Mucosa of descending colon (tissue), 3 donors: Measurements from ENCODE around the gene OSBPL10. TPM values are rescaled to one million over a fixed set of nuclear protein-coding genes. Genes with fewer than 3 reads are reported as not detected.

Source experiments
- ATAC-seq: fragments of 200-7000 bp; cut with Tn5 transposase; one replicate; pipeline ENCODE4 v1.9.1; 2020; ENCODE audit warnings: mild to moderate bottlenecking, moderate library complexity
- DNase-seq, 3 donors: peaks; one replicate each; pipeline ENCODE4 v3.0.0-alpha.2; 2020
- H3K36me3 ChIP-seq: fragments of 200-600 bp; one replicate; pipeline ENCODE4 v1.8.0; 2021; ENCODE audit warnings: low read depth, mild to moderate bottlenecking
- H3K4me1 ChIP-seq: fragments of 200-600 bp; one replicate; pipeline ENCODE4 v1.8.0; 2021; ENCODE audit warnings: low read depth, mild to moderate bottlenecking
- H3K4me3 ChIP-seq: fragments of 200-600 bp; one replicate; pipeline ENCODE4 v1.8.0; 2021; ENCODE audit warnings: mild to moderate bottlenecking
- H3K9me3 ChIP-seq: fragments of 200-600 bp; one replicate; pipeline ENCODE4 v1.8.0; 2021; ENCODE audit warnings: mild to moderate bottlenecking
- intact Hi-C, 2 donors: fragments of 100-400 bp; cut with DNase I in 1 of 2; cut with micrococcal nuclease in 1 of 2; formaldehyde crosslinking; loops; one replicate each; pipeline versions ENCODE4 v1.11.0 to v1.11.1; 2022; cut with DNase I, micrococcal nuclease
- total RNA-seq, 3 donors: library from RNA; stranded (reverse); fragmentation: NEBNext Ultra II Directional in 2 of 3; extraction: Animal tissue kit (Norgen Biotek cat#: 25700) in 2 of 3; gene quantifications; one replicate each; pipeline versions ENCODE4 v1.2.1 to v1.2.4, GENCODE V29; 2021 to 2023
- TF ChIP-seq, protein P1 (sequence below): fragments of 200-600 bp; IDR thresholded peaks from one replicate; pipeline ENCODE4 v1.8.0; 2022; ENCODE audit warnings: antibody characterized with exemption, mild to moderate bottlenecking
- donor health status: DM: no; HTN: no; CAD: no; lungs with moderate emphysema.
- donor health status: DM: no; HTN: no; CAD: no.
- donor health status: DM: no; HTN: yes; CAD: no.

Gene OSBPL10
- total RNA-seq, 3 donors from 2014 or later: 15.7 to 23.9 (median 16.6) TPM

DNA sequence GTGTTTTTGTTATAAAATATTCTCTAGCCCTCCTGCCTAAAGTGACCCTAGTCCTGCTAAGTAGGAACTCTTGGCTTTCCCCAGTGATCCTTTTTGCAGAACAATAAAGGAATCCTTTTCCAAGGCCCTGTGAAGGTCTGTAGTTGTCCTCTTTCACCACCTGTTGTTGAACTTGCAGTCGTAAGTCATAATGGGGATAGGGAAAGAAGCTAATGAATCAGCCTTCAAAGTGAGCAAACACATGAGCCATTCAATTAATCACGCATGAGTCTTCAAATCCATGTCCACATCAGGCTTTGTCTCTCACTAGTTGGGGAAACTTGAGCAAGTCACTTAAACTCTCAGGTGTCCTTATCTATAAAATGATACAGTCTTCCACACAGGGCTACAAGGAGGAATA is 28.0 kb upstream of the OSBPL10 start:
- Histone ChIP-seq H3K4me1 (no peaks in the 10 kb centered on the region), H3K36me3 (no peaks in the 10 kb centered on the region), H3K4me3 (no peak overlapping the region), H3K9me3 (no peaks in the 10 kb centered on the region)
- TF ChIP-seq, protein P1, sequence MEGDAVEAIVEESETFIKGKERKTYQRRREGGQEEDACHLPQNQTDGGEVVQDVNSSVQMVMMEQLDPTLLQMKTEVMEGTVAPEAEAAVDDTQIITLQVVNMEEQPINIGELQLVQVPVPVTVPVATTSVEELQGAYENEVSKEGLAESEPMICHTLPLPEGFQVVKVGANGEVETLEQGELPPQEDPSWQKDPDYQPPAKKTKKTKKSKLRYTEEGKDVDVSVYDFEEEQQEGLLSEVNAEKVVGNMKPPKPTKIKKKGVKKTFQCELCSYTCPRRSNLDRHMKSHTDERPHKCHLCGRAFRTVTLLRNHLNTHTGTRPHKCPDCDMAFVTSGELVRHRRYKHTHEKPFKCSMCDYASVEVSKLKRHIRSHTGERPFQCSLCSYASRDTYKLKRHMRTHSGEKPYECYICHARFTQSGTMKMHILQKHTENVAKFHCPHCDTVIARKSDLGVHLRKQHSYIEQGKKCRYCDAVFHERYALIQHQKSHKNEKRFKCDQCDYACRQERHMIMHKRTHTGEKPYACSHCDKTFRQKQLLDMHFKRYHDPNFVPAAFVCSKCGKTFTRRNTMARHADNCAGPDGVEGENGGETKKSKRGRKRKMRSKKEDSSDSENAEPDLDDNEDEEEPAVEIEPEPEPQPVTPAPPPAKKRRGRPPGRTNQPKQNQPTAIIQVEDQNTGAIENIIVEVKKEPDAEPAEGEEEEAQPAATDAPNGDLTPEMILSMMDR: no peak
- ATAC-seq (no peak), DNase-seq (no peak)
- intact Hi-C loops: no loop called here

DNA sequence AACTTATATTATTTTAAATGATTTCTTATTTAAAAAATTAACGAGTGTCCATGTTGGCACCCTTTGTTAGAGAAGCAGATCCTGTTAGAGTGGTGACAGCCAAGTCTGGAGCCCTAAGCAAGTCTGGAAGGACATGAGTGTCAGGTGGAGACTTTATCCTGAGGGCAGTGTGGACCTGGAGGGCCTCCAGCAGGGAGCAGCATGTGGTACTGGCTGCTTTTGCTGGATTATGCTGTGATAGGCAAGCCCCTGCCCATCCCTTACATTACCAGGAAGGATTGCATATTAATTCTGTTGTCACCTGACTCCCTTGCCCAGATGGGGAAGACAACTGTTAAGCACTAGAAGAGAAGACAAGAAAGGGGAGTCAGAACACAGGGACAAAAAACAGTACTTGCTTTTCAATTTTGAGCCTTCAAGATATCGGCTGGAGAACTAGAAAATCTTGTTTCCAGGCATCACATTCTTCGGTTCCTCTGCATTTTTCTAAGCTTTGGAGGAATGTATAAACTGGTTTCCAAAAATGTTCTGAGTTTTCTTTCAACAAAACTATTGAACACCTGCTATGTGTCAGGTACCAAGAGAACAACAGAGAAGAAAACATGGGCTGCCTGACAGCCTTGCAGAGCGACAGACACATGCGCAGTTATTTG is 23.2 kb upstream of the OSBPL10 start:
- no peaks in the 10 kb centered on the region for H3K4me1 ChIP-seq
- no peaks in the 10 kb centered on the region for H3K36me3 ChIP-seq
- DNase-seq: no peak
- intact Hi-C loops: no loop called here
- TF ChIP-seq, protein P1: no peak
- peak; percentile 30 for ATAC-seq
- H3K9me3 ChIP-seq: no peaks in the 10 kb centered on the region
- no peak overlapping the region for H3K4me3 ChIP-seq

DNA sequence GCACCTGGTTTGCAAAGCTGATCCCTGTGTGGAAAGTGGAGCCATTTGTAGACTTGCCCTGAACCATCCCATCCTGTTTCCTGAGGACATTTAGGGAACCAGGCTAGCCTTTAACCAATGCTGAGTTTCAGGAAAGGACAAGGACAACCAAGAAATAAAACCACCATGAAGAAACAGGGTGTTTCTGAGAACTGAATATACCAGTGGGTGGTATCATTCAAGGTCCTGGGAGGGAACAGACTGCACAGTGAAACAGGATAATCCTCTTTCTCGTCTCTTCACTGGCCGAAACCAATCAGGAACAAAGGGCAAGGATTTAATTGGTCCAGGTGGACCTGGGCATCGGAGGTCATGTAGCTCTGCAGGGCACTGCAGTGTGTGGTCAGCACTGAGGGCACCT is 22.3 kb upstream of the OSBPL10 start:
- no peak for ATAC-seq
- DNase-seq: no peak
- Histone ChIP-seq H3K4me3 (no peak overlapping the region), H3K9me3 (no peaks in the 10 kb centered on the region), H3K4me1 (no peaks in the 10 kb centered on the region), H3K36me3 (no peaks in the 10 kb centered on the region)
- intact Hi-C loops: no loop called here
- TF ChIP-seq, protein P1: no peak

DNA sequence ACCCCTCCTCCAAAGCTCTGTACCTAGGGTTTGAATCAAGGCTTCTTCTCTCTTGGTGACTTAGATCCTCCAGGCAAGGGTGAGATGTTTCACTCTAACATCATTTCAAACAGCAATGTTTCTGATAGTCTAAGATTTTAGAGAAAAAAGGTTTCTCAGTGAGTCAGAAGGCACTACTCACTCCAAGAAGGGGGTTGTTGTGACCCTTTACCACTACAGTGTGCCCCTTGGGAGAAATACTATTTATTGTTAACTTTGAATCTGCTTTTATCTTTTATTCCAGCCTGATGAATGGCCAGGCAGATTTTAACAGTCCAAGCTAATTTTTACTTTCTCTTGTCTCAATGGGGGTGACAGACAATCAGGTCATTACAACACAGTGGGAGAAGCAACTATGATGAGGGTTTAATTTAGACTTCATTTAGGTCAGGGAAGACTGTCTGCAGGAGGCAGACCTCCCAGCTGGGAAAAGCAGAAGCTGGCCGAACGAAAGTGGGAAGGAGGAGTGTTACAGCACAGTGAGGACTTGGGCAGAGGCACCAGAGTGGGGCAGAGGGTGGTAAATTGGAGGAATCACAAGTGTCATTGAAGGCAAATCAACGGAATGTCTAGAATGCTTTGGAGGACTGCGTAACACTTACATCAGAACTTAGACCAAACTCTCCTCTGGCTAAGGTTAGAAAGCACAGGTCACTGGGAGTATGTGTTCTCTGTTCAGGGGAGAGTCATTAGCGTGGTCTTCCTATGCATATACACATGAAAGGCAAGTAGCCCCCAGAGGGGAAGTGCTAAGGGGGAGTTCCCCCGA is 21.7 kb upstream of the OSBPL10 start:
- intact Hi-C loops: no loop called here
- H3K4me1 ChIP-seq: no peaks in the 10 kb centered on the region

DNA sequence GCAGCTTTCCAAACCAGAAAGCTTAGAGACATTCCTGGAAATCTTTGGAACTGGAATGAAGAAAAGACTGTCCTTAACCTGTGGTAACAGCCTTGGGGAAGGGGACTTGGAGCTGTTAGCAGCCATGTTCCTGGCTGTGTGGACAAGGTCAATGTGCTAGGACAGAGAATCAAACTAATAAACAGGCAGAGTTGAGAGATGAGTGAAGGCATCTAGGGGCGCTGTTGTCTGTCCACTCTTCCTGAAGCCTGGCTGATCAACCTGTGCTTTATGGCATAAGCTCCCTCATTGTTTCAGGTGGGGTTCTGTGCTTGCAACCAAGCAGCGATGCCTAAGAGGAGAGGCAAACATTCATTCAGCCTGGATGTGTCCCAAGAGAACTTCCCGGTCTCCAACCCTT is 19.8 kb upstream of the OSBPL10 start:
- DNase-seq: no peak
- H3K9me3 ChIP-seq: no peaks in the 10 kb centered on the region
- no peaks in the 10 kb centered on the region for H3K4me1 ChIP-seq
- ATAC-seq: no peak
- TF ChIP-seq, protein P1: no peak
- intact Hi-C loops: no loop called here
- no peak overlapping the region for H3K4me3 ChIP-seq
- no peaks in the 10 kb centered on the region for H3K36me3 ChIP-seq

More for the DNA sequence above, 21.7 kb upstream of the OSBPL10 start:
- DNase-seq (no peak), ATAC-seq (no peak)
- TF ChIP-seq, protein P1: no peak
- no peaks in the 10 kb centered on the region for H3K9me3 ChIP-seq
- no peaks in the 10 kb centered on the region for H3K36me3 ChIP-seq
- H3K4me3 ChIP-seq: no peak overlapping the region
